Stimulated activated CD8-positive, alpha-beta memory T cell treated with anti-CD3 and anti-CD28 coated beads, Interleukin-7, amount 100 ng/mL, for 24 hours (primary cell): ENCODE results near the gene NAT14.

ENCODE experiments used
- DNase-seq: peaks from one replicate; pipeline ENCODE4 v3.0.0-alpha.2; 2020; ENCODE audit warnings: low read depth

The NAT14 gene

DNA sequence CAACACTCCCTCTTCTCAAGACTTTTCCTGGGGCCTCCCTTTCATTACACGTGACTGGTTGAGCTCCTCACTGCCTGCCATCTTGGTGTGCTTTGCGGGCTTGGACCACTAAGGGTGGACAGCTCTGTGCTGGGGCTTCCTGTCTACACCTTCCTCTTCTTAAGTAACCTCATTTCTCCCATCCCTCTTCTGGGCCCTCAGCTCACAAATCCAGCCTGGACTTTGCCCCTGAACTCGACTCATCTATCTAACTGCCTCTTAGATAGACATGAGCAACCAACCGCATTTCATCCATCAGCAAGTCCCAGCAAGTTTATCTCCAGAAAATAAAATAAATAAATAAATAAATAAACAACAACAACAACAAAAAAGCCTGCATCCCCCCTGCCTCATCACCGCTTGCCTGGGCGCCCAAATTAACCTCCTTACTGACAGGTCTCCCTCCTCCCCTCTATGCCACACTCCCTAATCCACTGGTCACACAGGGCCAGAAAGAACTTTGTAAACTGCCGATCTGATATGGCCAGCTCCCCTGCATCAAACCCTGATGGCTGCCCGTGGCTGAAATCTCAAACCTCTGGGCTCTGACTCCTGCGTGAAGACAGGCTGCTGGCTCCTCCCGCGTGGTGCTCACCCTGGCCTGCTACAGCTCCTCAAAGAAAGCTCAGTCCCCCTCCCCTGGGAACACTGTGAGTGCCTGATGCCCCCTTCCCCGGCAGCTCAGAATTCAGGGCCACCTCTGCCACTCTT is 31.3 kb upstream of the NAT14 start:
- DNase-seq, result no peak

DNA sequence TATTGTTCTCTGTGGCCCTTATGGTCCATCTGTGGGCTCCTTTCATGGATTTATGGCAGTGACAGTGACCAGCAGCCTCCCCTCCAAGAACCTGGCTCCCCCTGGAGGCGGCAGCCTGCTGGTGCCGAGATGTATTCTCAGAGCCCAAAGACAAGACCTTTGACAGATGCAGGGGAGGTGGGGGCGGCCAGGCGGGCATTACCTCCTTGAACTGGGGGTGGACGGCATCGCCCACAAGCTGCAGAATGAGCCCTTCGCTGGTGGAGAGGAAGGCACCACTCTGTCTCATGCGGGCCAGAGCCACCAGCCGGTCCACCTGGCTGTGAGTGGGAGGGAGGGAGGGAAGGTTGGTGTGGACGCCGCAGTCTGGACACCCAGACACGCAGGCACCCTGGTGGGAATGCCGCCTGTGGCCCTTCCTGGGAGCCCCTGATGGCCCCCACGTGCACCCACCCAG is 30.2 kb upstream of the NAT14 start:
- DNase-seq, result no peak

- no peak for DNase-seq
These were observed 29.3 kb upstream of the NAT14 start for GRCh38 chr19:55455576-55456235.

- no peak for DNase-seq
These were observed 28.6 kb upstream of the NAT14 start for GRCh38 chr19:55456347-55456746.

- DNase-seq, result no peak
These were observed 27.1 kb upstream of the NAT14 start for GRCh38 chr19:55457683-55458457.

DNA sequence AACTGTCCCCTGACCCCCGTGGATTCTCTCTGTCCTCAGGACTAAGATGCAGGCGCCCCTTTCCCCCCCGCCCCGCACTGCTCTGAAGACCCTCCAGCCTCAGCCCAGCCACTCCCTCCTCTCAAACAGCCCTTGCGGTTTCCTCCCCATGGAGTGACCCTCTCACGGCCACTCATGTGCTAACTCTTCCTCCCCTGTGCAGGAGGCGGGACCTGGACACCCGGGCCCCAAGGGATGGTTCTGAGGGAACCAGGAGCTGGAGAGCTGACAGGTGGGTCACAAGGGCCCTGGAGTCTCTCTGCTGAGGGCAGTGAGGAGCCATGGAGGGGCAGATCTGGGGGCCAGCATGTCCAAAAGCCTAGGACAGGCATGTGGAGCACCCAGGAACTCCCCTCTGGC is 25.4 kb upstream of the NAT14 start:
- DNase-seq, result no peak

DNA sequence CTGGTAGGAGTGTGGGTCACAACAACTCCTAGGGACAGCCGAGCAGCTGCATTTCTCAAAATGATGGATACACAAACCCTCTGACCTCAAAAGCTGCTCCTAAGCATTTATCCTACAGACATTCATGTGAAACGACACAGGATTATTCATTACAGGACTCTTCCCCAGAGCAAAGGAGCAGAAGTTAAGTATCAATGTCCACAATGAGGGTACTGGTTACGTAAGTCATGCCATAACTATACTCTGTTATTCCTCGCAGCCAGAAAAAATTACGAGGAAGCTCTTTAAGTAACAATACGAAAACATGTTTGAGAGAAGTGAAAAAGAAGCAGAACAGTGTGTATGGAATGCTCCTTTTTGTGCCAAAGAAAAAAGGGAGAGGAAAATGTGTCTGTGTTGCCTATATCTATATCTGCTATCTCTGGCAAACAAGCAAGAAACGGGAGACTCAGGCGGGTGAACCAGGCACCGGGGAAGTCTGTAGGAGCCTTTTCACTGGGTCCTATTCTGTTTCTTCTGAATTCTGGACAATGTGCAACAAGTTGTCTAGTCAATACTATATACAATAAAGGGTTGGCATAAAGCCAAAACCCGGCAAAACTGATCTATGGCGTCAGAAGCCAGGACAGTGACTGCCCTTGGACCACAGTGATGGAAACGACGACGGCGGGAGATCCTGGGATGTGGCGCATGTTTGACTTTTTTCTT is 24.9 kb upstream of the NAT14 start:
- DNase-seq, result no peak

- DNase-seq, result peak; percentile 30
These were observed 24.2 kb upstream of the NAT14 start for GRCh38 chr19:55460670-55461258.

GRCh38 chr19:55461259-55461973 is 23.6 kb upstream of the NAT14 start, which contains the start of gene ISOC2:
ISOC2 (minus strand) TSS chr19:55461642; CDS start chr19:55456486, 5,156 bp downstream.
- peak; percentile 100 for DNase-seq

DNA sequence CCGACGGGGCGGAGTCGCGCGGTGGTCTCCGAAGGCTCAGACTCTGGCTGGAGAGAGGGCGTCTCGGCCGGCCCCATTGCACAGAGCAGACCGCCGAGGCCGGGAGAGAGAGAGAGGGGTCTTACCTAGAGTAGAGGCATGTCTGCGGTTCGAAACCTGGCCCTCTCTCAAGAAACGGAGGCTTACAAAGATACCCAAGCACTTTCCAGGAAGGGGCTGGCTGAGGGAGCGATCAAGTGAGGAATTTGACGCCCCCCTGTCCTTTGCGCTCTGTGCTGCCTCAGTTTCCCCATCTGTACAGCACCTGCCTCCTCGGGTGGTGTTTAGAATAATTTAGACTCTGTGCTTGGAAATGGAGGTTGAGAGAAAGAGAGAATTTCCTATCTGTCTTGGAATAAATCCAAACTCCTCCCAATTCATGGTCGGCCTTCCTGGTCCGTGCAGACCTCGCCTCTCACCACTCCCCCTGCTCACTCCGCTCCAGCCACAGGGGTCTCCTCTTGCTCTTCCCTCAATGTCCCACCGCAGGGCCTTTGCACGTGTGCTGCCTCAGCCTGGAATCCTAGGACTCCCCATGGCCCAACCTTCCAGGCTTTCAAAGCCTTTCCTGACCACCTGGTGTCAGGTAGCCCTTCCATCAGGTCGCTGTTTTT is 22.9 kb upstream of the NAT14 start:
- DNase-seq, result no peak

DNA sequence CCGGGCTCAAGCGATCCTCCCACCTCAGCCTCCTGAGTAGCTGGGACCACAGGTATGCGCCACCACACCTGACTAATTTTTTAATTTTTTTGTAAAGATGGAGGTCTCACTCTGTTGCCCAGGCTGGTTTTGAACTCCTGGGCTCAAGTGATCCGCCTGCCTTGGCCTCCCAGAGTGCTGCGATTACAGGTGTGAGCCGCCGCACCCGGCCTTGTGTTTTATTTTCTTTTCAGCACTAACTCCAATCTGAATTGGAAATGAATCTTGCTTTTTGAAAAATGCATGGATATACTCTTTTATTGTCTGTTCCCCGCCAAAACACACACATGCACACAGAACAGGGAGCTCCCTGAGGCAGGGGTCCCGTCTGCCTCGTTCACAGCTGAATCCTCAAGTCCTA is 22.3 kb upstream of the NAT14 start:
- no peak for DNase-seq

DNA sequence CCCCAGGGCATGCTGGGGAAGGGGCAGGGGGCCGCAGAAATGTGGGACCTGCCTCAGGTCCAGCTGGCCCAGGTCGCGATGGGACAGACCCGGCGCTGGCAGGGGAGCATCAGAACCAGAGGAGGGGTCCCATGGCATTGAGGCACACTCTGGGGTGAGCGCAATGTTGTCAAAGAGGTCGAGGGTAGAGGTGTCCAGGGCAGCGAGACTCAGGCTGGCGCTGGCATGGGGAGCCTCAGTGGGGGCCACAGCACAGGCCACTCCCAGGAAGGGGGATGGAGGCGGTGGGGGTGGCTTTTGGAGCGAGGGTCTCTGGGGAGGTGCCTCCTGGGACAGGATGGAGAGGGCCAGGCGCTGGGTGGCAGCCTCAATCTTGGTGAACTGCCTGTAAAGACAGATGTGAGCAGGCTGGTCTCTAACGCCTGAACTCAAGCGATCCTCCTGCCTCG is 21.4 kb upstream of the NAT14 start:
- DNase-seq, result no peak

- DNase-seq, result no peak
These were observed 20.8 kb upstream of the NAT14 start for GRCh38 chr19:55464039-55464661.

- no peak for DNase-seq
These were observed 20.3 kb upstream of the NAT14 start, which contains the start of gene C19orf85 for GRCh38 chr19:55464662-55465054. C19orf85 (minus strand) TSS chr19:55464751; CDS start chr19:55464554, 197 bp downstream.

- DNase-seq, result no peak
These were observed 19.3 kb upstream of the NAT14 start for GRCh38 chr19:55465460-55466240.

GRCh38 chr19:55466241-55466614 is 18.8 kb upstream of the NAT14 start:
- no peak for DNase-seq

GRCh38 chr19:55467236-55468053 is 17.5 kb upstream of the NAT14 start:
- peak; percentile 44 for DNase-seq

GRCh38 chr19:55468054-55468393 is 17.0 kb upstream of the NAT14 start:
- DNase-seq, result no peak
